Muscle of leg (tissue), 11 donors: Measurements from ENCODE around the gene TMEM38B. TPM values are rescaled to one million over a fixed set of nuclear protein-coding genes. Genes with fewer than 3 reads are reported as not detected.

Experiments
- DNase-seq: peaks from one replicate; pipeline ENCODE4 v3.0.0; 2013
- H3K27ac ChIP-seq: one replicate; pipeline ENCODE4 v1.5.1; 2013; ENCODE audit warnings: mild to moderate bottlenecking, low read length, control low read depth
- H3K27me3 ChIP-seq: one replicate; pipeline ENCODE4 v1.6.1; 2013; ENCODE audit warnings: low read length; ENCODE audit not compliant: control insufficient read depth, insufficient read depth
- H3K36me3 ChIP-seq: one replicate; pipeline ENCODE4 v1.6.1; 2013; ENCODE audit warnings: low read length; ENCODE audit not compliant: control insufficient read depth, insufficient read depth
- H3K4me1 ChIP-seq: one replicate; pipeline ENCODE4 v1.6.1; 2013; ENCODE audit warnings: low read length; ENCODE audit not compliant: control insufficient read depth, insufficient read depth
- H3K4me3 ChIP-seq: one replicate; pipeline ENCODE4 v1.5.1; 2013; ENCODE audit warnings: low read length, control low read depth
- H3K9me3 ChIP-seq: replicated peaks from 2 replicates; pipeline ENCODE4 v1.6.1; 2013; ENCODE audit warnings: low read depth, low read length; ENCODE audit not compliant: control insufficient read depth
- WGBS: methylation state at CpG from one replicate; pipeline ENCODE4 v1.1.5; 2013; ENCODE audit warnings: missing lambda C conversion rate; ENCODE audit not compliant: insufficient coverage; 5-methylcytosine and 5-hydroxymethylcytosine counted together
- polyA plus RNA-seq, 8 donors: library from polyadenylated mRNA; unstranded; fragments of 120-200 nt; gene quantifications; one replicate each; pipeline versions ENCODE4 v1.2.1 to v1.2.3, GENCODE V29; 2013; ENCODE audit warnings: inconsistent platforms in 1 of 8, low replicate concordance in 1 of 8; ENCODE audit not compliant: insufficient read length in 8 of 8, insufficient read depth in 1 of 8
- total RNA-seq: library from RNA; stranded (reverse); fragments of 120-200 nt; gene quantifications from one replicate; pipeline ENCODE4 v1.2.4, GENCODE V29; 2013

TMEM38B gene
- total and polyA plus RNA-seq, 9 donors = 42.2 to 79.4 (median 54.3) TPM

GRCh38 chr9:105822814-105823213, 128.5 kb downstream of the TMEM38B start:
- H3K9me3 ChIP-seq = peaks cover 30% of the 10 kb centered on the region
- DNase-seq = no peak
- no peaks in the 10 kb centered on the region for H3K4me1 ChIP-seq
- no peaks in the 10 kb centered on the region for H3K27me3 ChIP-seq
- H3K4me3 ChIP-seq = no peak overlapping the region
- H3K36me3 ChIP-seq = no peaks in the 10 kb centered on the region
- no peak overlapping the region for H3K27ac ChIP-seq
- WGBS = no CpG with 5 or more reads among the region's 23 CpGs

Other genes with a start within 250 kb of the TMEM38B start
- 9.0 TPM for gene FSD1L, start 246.5 kb upstream of the TMEM38B start, total RNA-seq
- 10 to 100 TPM in 4 of 8 donors, 1 to 10 TPM in 4; 8.4 to 14.1 (median 9.6) TPM for gene FSD1L, start 246.5 kb upstream of the TMEM38B start, polyA plus RNA-seq
- gene FKTN, start 136.4 kb upstream of the TMEM38B start, total RNA-seq = 18.1 TPM
- 10 to 100 TPM; 11.2 to 21.1 (median 15.4) TPM for gene FKTN, start 136.4 kb upstream of the TMEM38B start, polyA plus RNA-seq
- gene TAL2, start 32.1 kb upstream of the TMEM38B start, total RNA-seq = 13.9 TPM
- gene TAL2, start 32.1 kb upstream of the TMEM38B start, polyA plus RNA-seq = 10 to 100 TPM in 7 of 8 donors, 1 to 10 TPM in 1; 8.5 to 27.8 (median 18.9) TPM